ENCODE measurements around the gene FIBCD1. TPM values are rescaled to one million over a fixed set of nuclear protein-coding genes. Genes with fewer than 3 reads are reported as not detected.

Gene FIBCD1
- total RNA-seq, 2 experiments from 2014 or later = not detected

GRCh38 chr9:130920762-130921299 lies 18.2 kb downstream of the FIBCD1 start:
- no peaks in the 10 kb centered on the region for H3K36me3 Mint-ChIP-seq (ENCODE audit: low read depth)
- DNase-seq (no peak), ATAC-seq (no peak)
- ChIA-PET CTCF (no interaction called here), POLR2A (no interaction called here)
- H3K27ac Mint-ChIP-seq = no peak overlapping the region
- no peaks in the 10 kb centered on the region for H3K9me3 Mint-ChIP-seq (ENCODE audit: insufficient read depth)
- H3K4me1 Mint-ChIP-seq (ENCODE audit: low read depth) = no peaks in the 10 kb centered on the region
- no peaks in the 10 kb centered on the region for H3K27me3 Mint-ChIP-seq (ENCODE audit: low read depth)
- H3K4me3 Mint-ChIP-seq = no peak overlapping the region

- no peaks in the 10 kb centered on the region for H3K36me3 Mint-ChIP-seq (ENCODE audit: low read depth)
- ChIA-PET POLR2A (no interaction called here), CTCF (no interaction called here)
- DNase-seq = no peak
- no peaks in the 10 kb centered on the region for H3K9me3 Mint-ChIP-seq (ENCODE audit: insufficient read depth)
- no peak for ATAC-seq
- no peak overlapping the region for H3K27ac Mint-ChIP-seq
- H3K4me3 Mint-ChIP-seq = no peak overlapping the region
- H3K27me3 Mint-ChIP-seq (ENCODE audit: low read depth) = no peaks in the 10 kb centered on the region
- no peaks in the 10 kb centered on the region for H3K4me1 Mint-ChIP-seq (ENCODE audit: low read depth)
Observed at GRCh38 chr9:130920233-130920632, 18.8 kb downstream of the FIBCD1 start.

- Mint-ChIP-seq H3K4me3 (no peak overlapping the region), H3K27me3 (ENCODE audit: low read depth) (no peaks in the 10 kb centered on the region), H3K9me3 (ENCODE audit: insufficient read depth) (no peaks in the 10 kb centered on the region), H3K4me1 (ENCODE audit: low read depth) (no peaks in the 10 kb centered on the region), H3K36me3 (ENCODE audit: low read depth) (no peaks in the 10 kb centered on the region), H3K27ac (no peak overlapping the region)
- DNase-seq (no peak), ATAC-seq (no peak)
- ChIA-PET CTCF (no interaction called here), POLR2A (no interaction called here)
Observed at GRCh38 chr9:130919559-130920145, 19.4 kb downstream of the FIBCD1 start.

- H3K27me3 Mint-ChIP-seq (ENCODE audit: low read depth) = no peaks in the 10 kb centered on the region
- H3K4me3 Mint-ChIP-seq = no peak overlapping the region
- H3K9me3 Mint-ChIP-seq (ENCODE audit: insufficient read depth) = no peaks in the 10 kb centered on the region
- ChIA-PET POLR2A (no interaction called here), CTCF (no interaction called here)
- H3K27ac Mint-ChIP-seq = no peak overlapping the region
- H3K36me3 Mint-ChIP-seq (ENCODE audit: low read depth) = no peaks in the 10 kb centered on the region
- DNase-seq (no peak), ATAC-seq (no peak)
- no peaks in the 10 kb centered on the region for H3K4me1 Mint-ChIP-seq (ENCODE audit: low read depth)
Observed at GRCh38 chr9:130918826-130919558, 20.1 kb downstream of the FIBCD1 start.

- Mint-ChIP-seq H3K27ac (no peak overlapping the region), H3K4me3 (no peak overlapping the region), H3K9me3 (ENCODE audit: insufficient read depth) (no peaks in the 10 kb centered on the region), H3K36me3 (ENCODE audit: low read depth) (no peaks in the 10 kb centered on the region), H3K4me1 (ENCODE audit: low read depth) (no peaks in the 10 kb centered on the region), H3K27me3 (ENCODE audit: low read depth) (no peaks in the 10 kb centered on the region)
- DNase-seq = no peak
- no peak for ATAC-seq
- POLR2A ChIA-PET = no interaction called here
- CTCF ChIA-PET = interaction anchor here (0.5 to 0.7 kb wide), 2 partner anchors 52 to 64 kb away, joined by 3 read pairs; no protein-coding TSS in a partner anchor
Observed at GRCh38 chr9:130918101-130918825, 20.8 kb downstream of the FIBCD1 start.

GRCh38 chr9:130917168-130917960 lies 21.7 kb downstream of the FIBCD1 start:
- no peaks in the 10 kb centered on the region for H3K9me3 Mint-ChIP-seq (ENCODE audit: insufficient read depth)
- no peaks in the 10 kb centered on the region for H3K36me3 Mint-ChIP-seq (ENCODE audit: low read depth)
- ChIA-PET CTCF (interaction anchor here (0.5 to 0.7 kb wide), 2 partner anchors 51 to 65 kb away, joined by 3 read pairs; no protein-coding TSS in a partner anchor), POLR2A (no interaction called here)
- no peak for DNase-seq
- H3K4me3 Mint-ChIP-seq = no peak overlapping the region
- H3K4me1 Mint-ChIP-seq (ENCODE audit: low read depth) = no peaks in the 10 kb centered on the region
- no peak overlapping the region for H3K27ac Mint-ChIP-seq
- no peaks in the 10 kb centered on the region for H3K27me3 Mint-ChIP-seq (ENCODE audit: low read depth)
- no peak for ATAC-seq

GRCh38 chr9:130915096-130915447 lies 24.0 kb downstream of the FIBCD1 start:
- no peaks in the 10 kb centered on the region for H3K27me3 Mint-ChIP-seq (ENCODE audit: low read depth)

GRCh38 chr9:130914417-130915095 lies 24.5 kb downstream of the FIBCD1 start:
- Mint-ChIP-seq H3K9me3 (ENCODE audit: insufficient read depth) (no peaks in the 10 kb centered on the region), H3K4me1 (ENCODE audit: low read depth) (no peaks in the 10 kb centered on the region), H3K27ac (no peak overlapping the region), H3K27me3 (ENCODE audit: low read depth) (no peaks in the 10 kb centered on the region), H3K36me3 (ENCODE audit: low read depth) (no peaks in the 10 kb centered on the region), H3K4me3 (no peak overlapping the region)
- ATAC-seq (no peak), DNase-seq (no peak)
- ChIA-PET CTCF (interaction anchor here (1.0 kb wide), 1 partner anchor 51 kb away, joined by 3 read pairs; no protein-coding TSS in a partner anchor), POLR2A (no interaction called here)

More at GRCh38 chr9:130915096-130915447, 24.0 kb downstream of the FIBCD1 start:
- H3K27ac Mint-ChIP-seq = no peak overlapping the region
- no peaks in the 10 kb centered on the region for H3K4me1 Mint-ChIP-seq (ENCODE audit: low read depth)
- ATAC-seq = no peak
- ChIA-PET POLR2A (no interaction called here), CTCF (interaction anchor here (1.0 kb wide), 1 partner anchor 51 kb away, joined by 3 read pairs; no protein-coding TSS in a partner anchor)
- no peak overlapping the region for H3K4me3 Mint-ChIP-seq
- H3K9me3 Mint-ChIP-seq (ENCODE audit: insufficient read depth) = no peaks in the 10 kb centered on the region
- no peak for DNase-seq
- H3K36me3 Mint-ChIP-seq (ENCODE audit: low read depth) = no peaks in the 10 kb centered on the region

GRCh38 chr9:130913599-130914416 lies 25.2 kb downstream of the FIBCD1 start:
- H3K4me1 Mint-ChIP-seq (ENCODE audit: low read depth) = no peaks in the 10 kb centered on the region
- no peaks in the 10 kb centered on the region for H3K27me3 Mint-ChIP-seq (ENCODE audit: low read depth)
- H3K27ac Mint-ChIP-seq = no peak overlapping the region
- no peaks in the 10 kb centered on the region for H3K36me3 Mint-ChIP-seq (ENCODE audit: low read depth)
- DNase-seq (no peak), ATAC-seq (no peak)
- ChIA-PET POLR2A (no interaction called here), CTCF (interaction anchor here (1.0 kb wide), 1 partner anchor 50 kb away, joined by 3 read pairs; no protein-coding TSS in a partner anchor)
- H3K4me3 Mint-ChIP-seq = no peak overlapping the region
- no peaks in the 10 kb centered on the region for H3K9me3 Mint-ChIP-seq (ENCODE audit: insufficient read depth)

- DNase-seq (no peak), ATAC-seq (no peak)
- ChIA-PET CTCF (no interaction called here), POLR2A (no interaction called here)
- H3K36me3 Mint-ChIP-seq (ENCODE audit: low read depth) = no peaks in the 10 kb centered on the region
- H3K27me3 Mint-ChIP-seq (ENCODE audit: low read depth) = no peaks in the 10 kb centered on the region
- H3K27ac Mint-ChIP-seq = no peak overlapping the region
- H3K4me3 Mint-ChIP-seq = no peak overlapping the region
- no peaks in the 10 kb centered on the region for H3K4me1 Mint-ChIP-seq (ENCODE audit: low read depth)
- H3K9me3 Mint-ChIP-seq (ENCODE audit: insufficient read depth) = no peaks in the 10 kb centered on the region
Observed at GRCh38 chr9:130912932-130913598, 26.0 kb downstream of the FIBCD1 start.
